ENCODE data around the gene ZBTB43.

The ZBTB43 gene

GRCh38 chr9:126832440-126832839 is 27.6 kb downstream of the ZBTB43 start:
- DNase-seq = no peak

GRCh38 chr9:126833020-126833419 is 28.2 kb downstream of the ZBTB43 start:
- DNase-seq = no peak

GRCh38 chr9:126833710-126834345 is 29.0 kb downstream of the ZBTB43 start:
- no peak for DNase-seq

- DNase-seq = no peak
Observed at GRCh38 chr9:126834672-126835071, 29.8 kb downstream of the ZBTB43 start.

GRCh38 chr9:126836216-126836615 is 31.4 kb downstream of the ZBTB43 start:
- DNase-seq = no peak

- no peak for DNase-seq
Observed at GRCh38 chr9:126838055-126838811, 33.4 kb downstream of the ZBTB43 start.

- DNase-seq = no peak
Observed at GRCh38 chr9:126838895-126839294, 34.1 kb downstream of the ZBTB43 start.

GRCh38 chr9:126839301-126839700 is 34.5 kb downstream of the ZBTB43 start:
- no peak for DNase-seq

- DNase-seq = no peak
Observed at GRCh38 chr9:126842220-126842842, 37.5 kb downstream of the ZBTB43 start.

GRCh38 chr9:126842977-126843799 is 38.3 kb downstream of the ZBTB43 start:
- peak; percentile 71 for DNase-seq

- no peak for DNase-seq
Observed at GRCh38 chr9:126844085-126844484, 39.2 kb downstream of the ZBTB43 start.

- DNase-seq = no peak
Observed at GRCh38 chr9:126847051-126847450, 42.2 kb downstream of the ZBTB43 start.

GRCh38 chr9:126849591-126850225 is 44.9 kb downstream of the ZBTB43 start:
- DNase-seq = no peak

GRCh38 chr9:126851286-126851880 is 46.5 kb downstream of the ZBTB43 start:
- no peak for DNase-seq

- no peak for DNase-seq
Observed at GRCh38 chr9:126852086-126852688, 47.3 kb downstream of the ZBTB43 start.

GRCh38 chr9:126853667-126854066 is 48.8 kb downstream of the ZBTB43 start:
- no peak for DNase-seq

GRCh38 chr9:126854734-126855133 is 49.9 kb downstream of the ZBTB43 start:
- no peak for DNase-seq

- no peak for DNase-seq
Observed at GRCh38 chr9:126856326-126856877, 51.6 kb downstream of the ZBTB43 start.

GRCh38 chr9:126857261-126857960 is 52.6 kb downstream of the ZBTB43 start:
- no peak for DNase-seq

GRCh38 chr9:126859111-126859510 is 54.3 kb downstream of the ZBTB43 start:
- DNase-seq = no peak
